HG03521 (cell line): ENCODE results near the gene UCP1.
"Not testable (repeated sequence)": the region's sequence is repeated elsewhere in the genome, so short reads cannot be mapped to it uniquely, and the experiment has no call there.

ENCODE experiments used
- ATAC-seq: cut with Tn5 transposase; IDR thresholded peaks from one replicate; pipeline ENCODE4 v1.9.1; 2021; ENCODE audit warnings: mild to moderate bottlenecking, moderate library complexity; ENCODE audit not compliant: unreplicated experiment

UCP1 gene

GRCh38 chr4:140556372-140557085 is 12.2 kb downstream of the UCP1 start:
- peak; percentile 100 for ATAC-seq

- no peak for ATAC-seq
Measured at GRCh38 chr4:140533951-140534480, 34.7 kb downstream of the UCP1 start.

GRCh38 chr4:140529434-140529833 is 39.3 kb downstream of the UCP1 start:
- no peak for ATAC-seq

GRCh38 chr4:140523857-140524742 is 44.7 kb downstream of the UCP1 start, which contains the start of gene ELMOD2:
Gene ELMOD2, plus strand, starts transcription at chr4:140524168. Its CDS starts 1,261 bp downstream, at chr4:140525429.
- ATAC-seq: peak; percentile 100

- ATAC-seq: peak; percentile 4
Measured at GRCh38 chr4:140523370-140523856, 45.3 kb downstream of the UCP1 start.

GRCh38 chr4:140515423-140515822 is 53.3 kb downstream of the UCP1 start:
- ATAC-seq: no peak

- not testable (repeated sequence) for ATAC-seq
Measured at GRCh38 chr4:140513765-140514164, 55.0 kb downstream of the UCP1 start.
